ENCODE measurements around the gene CYP3A5. TPM values are rescaled to one million over a fixed set of nuclear protein-coding genes. Genes with fewer than 3 reads are reported as not detected.
"Not testable (repeated sequence)": the region's sequence is repeated elsewhere in the genome, so short reads cannot be mapped to it uniquely, and the experiment has no call there.

Gene CYP3A5
- total RNA-seq, result 100 to 1,000 TPM in 2 of 4 donors, 10 to 100 TPM in 2; 36.9 to 195 (median 79.4) TPM

GRCh38 chr7:99679400-99680191, at the start of gene CYP3A5:
TSS of gene CYP3A5 (minus strand) at chr7:99679996. CDS start at chr7:99679896, 100 bp downstream.
- intact Hi-C loops (cut with DNase I; ENCODE audit: low total_unique reads), result no loop called here
- 42 to 44% methylated on average over 10 of the region's 10 CpGs for WGBS, 2 donors
- peak in 1 of 2 donors; percentile 54 for DNase-seq (ENCODE audit: low spot score in 2 of 2)

GRCh38 chr7:99728615-99729014, 48.8 kb upstream of the CYP3A5 start:
- intact Hi-C loops (cut with DNase I; ENCODE audit: low total_unique reads), result no loop called here
- WGBS, 2 donors, result 63 to 70% methylated on average over 2 of the region's 2 CpGs
- no peak for TF ChIP-seq POLR2A (IDR thresholded peaks at IDR 0.05)
- no peak for TF ChIP-seq CTCF (IDR thresholded peaks at IDR 0.05)
- H3K4me3 ChIP-seq (ENCODE audit: low read depth, poor library complexity, severe bottlenecking), result no peak overlapping the region
- no peak for DNase-seq (ENCODE audit: low spot score in 2 of 2)

More at GRCh38 chr7:99679400-99680191, at the start of gene CYP3A5:
- TF ChIP-seq CTCF (IDR thresholded peaks at IDR 0.05) (no peak), POLR2A (IDR thresholded peaks at IDR 0.05) (no peak)
- H3K4me3 ChIP-seq (ENCODE audit: low read depth, poor library complexity, severe bottlenecking), result peak within 1 kb of the TSS; percentile 2

- intact Hi-C loops (cut with DNase I; ENCODE audit: low total_unique reads); DNase-seq (ENCODE audit: low spot score in 2 of 2); H3K4me3 ChIP-seq (ENCODE audit: low read depth, poor library complexity, severe bottlenecking): not testable (repeated sequence)
- 87 to 89% methylated on average over 6 of the region's 6 CpGs for WGBS, 2 donors
Observed at GRCh38 chr7:99723201-99723600, 43.4 kb upstream of the CYP3A5 start.

GRCh38 chr7:99720800-99721595, 41.2 kb upstream of the CYP3A5 start:
- 74 to 77% methylated on average over 5 of the region's 5 CpGs for WGBS, 2 donors
- no peak for TF ChIP-seq CTCF (IDR thresholded peaks at IDR 0.05)
- no peak for TF ChIP-seq POLR2A (IDR thresholded peaks at IDR 0.05)
- H3K4me3 ChIP-seq (ENCODE audit: low read depth, poor library complexity, severe bottlenecking), result no peak overlapping the region
- intact Hi-C loops (cut with DNase I; ENCODE audit: low total_unique reads), result no loop called here
- DNase-seq (ENCODE audit: low spot score in 2 of 2), result no peak

- 68 to 70% methylated on average over 4 of the region's 4 CpGs for WGBS, 2 donors
- intact Hi-C loops (cut with DNase I; ENCODE audit: low total_unique reads), result no loop called here
- DNase-seq (ENCODE audit: low spot score in 2 of 2), result no peak
- no peak for TF ChIP-seq CTCF (IDR thresholded peaks at IDR 0.05)
- TF ChIP-seq POLR2A (IDR thresholded peaks at IDR 0.05), result no peak
- H3K4me3 ChIP-seq (ENCODE audit: low read depth, poor library complexity, severe bottlenecking), result no peak overlapping the region
Observed at GRCh38 chr7:99719996-99720769, 40.4 kb upstream of the CYP3A5 start.
